Nephron (organoid): ENCODE results near the gene ERCC6L.
A peak's percentile ranks its signal among the peaks of the same experiment; 100 is the strongest.
"Not testable (repeated sequence)": the region's sequence is repeated elsewhere in the genome, so short reads cannot be mapped to it uniquely, and the experiment has no call there.

ENCODE experiments used
- H3K27ac Mint-ChIP-seq, 3 experiments: 2 replicates each; pipeline ENCODE4 v1.8.0; 2020; ENCODE audit warnings: mixed read lengths in 3 of 3, mild to moderate bottlenecking in 2 of 3, moderate library complexity in 1 of 3
- H3K27me3 Mint-ChIP-seq: 2 replicates; pipeline ENCODE4 v1.8.0; 2021; ENCODE audit warnings: low read depth, mild to moderate bottlenecking, moderate library complexity, mixed read lengths
- H3K36me3 Mint-ChIP-seq: 2 replicates; pipeline ENCODE4 v1.8.0; 2020; ENCODE audit warnings: low read depth, mixed read lengths
- H3K4me1 Mint-ChIP-seq: 2 replicates; pipeline ENCODE4 v1.8.0; 2020; ENCODE audit warnings: mixed read lengths
- H3K4me3 Mint-ChIP-seq, 3 experiments: 2 replicates each; pipeline ENCODE4 v1.8.0; 2020; ENCODE audit warnings: mild to moderate bottlenecking in 3 of 3, mixed read lengths in 3 of 3, moderate library complexity in 2 of 3
- H3K9me3 Mint-ChIP-seq: 2 replicates; pipeline ENCODE4 v1.8.0; 2020; ENCODE audit warnings: mixed read lengths
- CTCF ChIP-seq, 3 experiments: fragments of 200-600 bp; sonication (generic); IDR thresholded peaks; one replicate each; pipeline ENCODE4 v1.5.0; 2021; ENCODE audit warnings: antibody characterized with exemption in 3 of 3; ENCODE audit not compliant: unreplicated experiment in 3 of 3

ERCC6L gene

GRCh38 chrX:72243472-72243871, 4.6 kb upstream of the ERCC6L start:
- H3K4me3 Mint-ChIP-seq, result no peak overlapping the region
- H3K27ac Mint-ChIP-seq, result no peak overlapping the region
- H3K9me3 Mint-ChIP-seq, result peaks cover 14% of the 10 kb centered on the region
- TF ChIP-seq CTCF (IDR thresholded peaks at IDR 0.05; ENCODE audit: unreplicated experiment in 3 of 3), result no peak
- peaks cover 3% of the 10 kb centered on the region for H3K27me3 Mint-ChIP-seq
- H3K4me1 Mint-ChIP-seq, result no peaks in the 10 kb centered on the region
- no peaks in the 10 kb centered on the region for H3K36me3 Mint-ChIP-seq

DNA sequence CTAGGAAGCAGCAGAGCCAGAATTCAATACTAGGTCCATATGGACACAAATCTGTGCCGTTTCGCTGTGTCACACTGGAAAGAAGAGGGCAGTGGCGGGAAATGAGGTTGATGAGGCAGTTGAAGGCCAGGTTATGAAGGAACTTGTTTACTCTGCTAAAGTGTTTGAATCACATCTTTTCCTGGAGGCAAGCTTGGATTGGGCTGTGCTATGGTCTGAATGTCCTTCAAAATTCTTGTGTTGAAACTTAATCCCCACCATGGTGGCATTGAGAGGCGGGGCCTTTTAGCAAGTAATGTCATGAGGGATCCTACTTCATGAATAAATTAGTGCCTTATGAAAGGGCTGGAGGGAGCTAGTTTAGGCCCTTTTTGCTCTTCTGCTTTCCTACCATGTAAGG, 2.1 kb upstream of the ERCC6L start:
- H3K4me1 Mint-ChIP-seq, result no peaks in the 10 kb centered on the region
- H3K36me3 Mint-ChIP-seq, result peaks cover 5% of the 10 kb centered on the region
- TF ChIP-seq CTCF (IDR thresholded peaks at IDR 0.05; ENCODE audit: unreplicated experiment in 3 of 3), result no peak
- H3K27me3 Mint-ChIP-seq, result peaks cover 3% of the 10 kb centered on the region
- H3K4me3 Mint-ChIP-seq, result no peak overlapping the region
- H3K27ac Mint-ChIP-seq, result no peak overlapping the region
- H3K9me3 Mint-ChIP-seq, result peaks cover 12% of the 10 kb centered on the region

- Mint-ChIP-seq H3K9me3 (peaks cover 8% of the 10 kb centered on the region), H3K27ac (no peak overlapping the region), H3K4me1 (no peaks in the 10 kb centered on the region), H3K4me3 (peak overlapping the region; percentile 81 to 84 (median 82)), H3K36me3 (peaks cover 21% of the 10 kb centered on the region), H3K27me3 (peaks cover 3% of the 10 kb centered on the region)
- no peak for TF ChIP-seq CTCF (IDR thresholded peaks at IDR 0.05; ENCODE audit: unreplicated experiment in 3 of 3)
Measured at GRCh38 chrX:72238183-72238582, 644 bp downstream of the ERCC6L start.

DNA sequence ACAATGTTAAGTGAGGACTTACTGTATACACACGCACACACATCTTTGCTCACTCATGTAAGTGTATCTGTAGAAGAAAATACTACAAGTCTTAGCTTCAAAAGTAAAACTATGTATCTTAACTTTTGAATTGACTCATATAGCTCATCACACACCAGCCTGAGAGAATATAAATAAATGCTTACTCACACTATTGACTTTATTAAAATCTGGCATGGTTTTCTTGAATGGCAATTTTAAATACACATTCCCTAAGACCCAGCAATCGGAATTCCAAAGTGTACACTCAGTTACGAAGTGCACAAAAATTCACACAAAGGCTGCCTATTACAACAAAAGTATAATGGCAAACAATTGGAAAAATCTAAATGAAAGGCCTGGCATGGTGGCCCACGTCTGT, 2.0 kb downstream of the ERCC6L start:
- H3K4me3 Mint-ChIP-seq, result peak overlapping the region in 2 of 3 experiments; percentile 17 to 50
- peaks cover 10% of the 10 kb centered on the region for H3K9me3 Mint-ChIP-seq
- H3K36me3 Mint-ChIP-seq, result peaks cover 26% of the 10 kb centered on the region
- no peak overlapping the region for H3K27ac Mint-ChIP-seq
- H3K27me3 Mint-ChIP-seq, result no peaks in the 10 kb centered on the region
- TF ChIP-seq CTCF (IDR thresholded peaks at IDR 0.05; ENCODE audit: unreplicated experiment in 3 of 3), result no peak
- H3K4me1 Mint-ChIP-seq, result no peaks in the 10 kb centered on the region

- TF ChIP-seq CTCF (IDR thresholded peaks at IDR 0.05; ENCODE audit: unreplicated experiment in 3 of 3), result no peak
- Mint-ChIP-seq H3K9me3 (peaks cover 12% of the 10 kb centered on the region), H3K27me3 (no peaks in the 10 kb centered on the region), H3K4me1 (no peaks in the 10 kb centered on the region), H3K27ac (no peak overlapping the region), H3K36me3 (peaks cover 29% of the 10 kb centered on the region), H3K4me3 (no peak overlapping the region)
Measured at GRCh38 chrX:72230290-72230689, 8.5 kb downstream of the ERCC6L start.

GRCh38 chrX:72220375-72220774, 18.5 kb downstream of the ERCC6L start:
- Mint-ChIP-seq H3K9me3 (peaks cover 27% of the 10 kb centered on the region), H3K36me3 (peaks cover 32% of the 10 kb centered on the region)
- H3K4me3 Mint-ChIP-seq, H3K27ac Mint-ChIP-seq, H3K4me1 Mint-ChIP-seq, H3K27me3 Mint-ChIP-seq: not testable (repeated sequence)
